Stimulated activated CD8-positive, alpha-beta memory T cell treated with anti-CD3 and anti-CD28 coated beads, Interleukin-2, amount 100 ng/mL, for 48 hours (primary cell): Measurements from ENCODE around the gene MYOT.
"Not testable (repeated sequence)": the region's sequence is repeated elsewhere in the genome, so short reads cannot be mapped to it uniquely, and the experiment has no call there.

Experiments
- DNase-seq, 2 donors: peaks; one replicate each; pipeline ENCODE4 v3.0.0-alpha.2; 2020; ENCODE audit warnings: low read depth in 2 of 2

MYOT gene, protein sequence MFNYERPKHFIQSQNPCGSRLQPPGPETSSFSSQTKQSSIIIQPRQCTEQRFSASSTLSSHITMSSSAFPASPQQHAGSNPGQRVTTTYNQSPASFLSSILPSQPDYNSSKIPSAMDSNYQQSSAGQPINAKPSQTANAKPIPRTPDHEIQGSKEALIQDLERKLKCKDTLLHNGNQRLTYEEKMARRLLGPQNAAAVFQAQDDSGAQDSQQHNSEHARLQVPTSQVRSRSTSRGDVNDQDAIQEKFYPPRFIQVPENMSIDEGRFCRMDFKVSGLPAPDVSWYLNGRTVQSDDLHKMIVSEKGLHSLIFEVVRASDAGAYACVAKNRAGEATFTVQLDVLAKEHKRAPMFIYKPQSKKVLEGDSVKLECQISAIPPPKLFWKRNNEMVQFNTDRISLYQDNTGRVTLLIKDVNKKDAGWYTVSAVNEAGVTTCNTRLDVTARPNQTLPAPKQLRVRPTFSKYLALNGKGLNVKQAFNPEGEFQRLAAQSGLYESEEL

DNA sequence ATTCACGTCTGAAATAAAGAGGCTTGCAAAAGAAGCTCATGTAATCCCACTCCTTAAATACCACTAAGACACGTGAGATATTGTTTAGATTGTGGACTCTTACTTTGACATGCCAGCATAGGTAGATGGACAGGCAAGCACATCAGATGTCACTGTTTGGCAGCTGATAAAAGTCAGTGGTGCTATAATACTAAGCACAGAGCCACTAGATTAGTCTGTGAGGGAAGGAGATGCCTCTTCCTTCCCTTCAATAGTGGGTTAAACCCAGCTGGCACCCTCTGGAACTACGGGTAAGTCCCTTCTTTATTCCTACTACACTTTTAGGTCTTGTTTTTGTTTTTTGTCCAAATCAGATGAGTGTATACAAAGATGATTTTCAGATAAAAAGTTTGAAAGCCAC is at the start of gene MYOT:
Gene MYOT, plus strand, starts transcription at position 197 of the 400 bp plus-strand sequence. CDS start 2,792 bp downstream, outside the sequence.
- DNase-seq, result no peak

DNA sequence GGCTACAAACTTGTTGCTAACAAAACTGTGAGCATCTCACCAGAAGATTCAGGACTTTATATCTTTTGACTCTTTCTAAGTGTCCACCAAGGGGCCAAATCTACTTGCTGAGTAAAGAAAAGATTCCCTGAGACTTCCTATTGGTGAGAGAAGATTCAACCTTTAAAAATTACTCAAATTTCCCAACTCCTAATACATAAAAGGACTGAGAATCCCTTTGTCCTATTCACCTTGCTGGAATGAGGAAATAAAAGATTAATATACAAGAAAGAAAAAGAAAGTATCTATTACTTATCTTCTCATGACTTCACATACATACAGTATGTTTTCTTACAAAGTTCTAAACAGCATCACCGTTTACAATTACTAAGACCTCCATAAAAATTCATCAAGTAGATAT is 47.9 kb upstream of the MYOT start:
- DNase-seq, result no peak

DNA sequence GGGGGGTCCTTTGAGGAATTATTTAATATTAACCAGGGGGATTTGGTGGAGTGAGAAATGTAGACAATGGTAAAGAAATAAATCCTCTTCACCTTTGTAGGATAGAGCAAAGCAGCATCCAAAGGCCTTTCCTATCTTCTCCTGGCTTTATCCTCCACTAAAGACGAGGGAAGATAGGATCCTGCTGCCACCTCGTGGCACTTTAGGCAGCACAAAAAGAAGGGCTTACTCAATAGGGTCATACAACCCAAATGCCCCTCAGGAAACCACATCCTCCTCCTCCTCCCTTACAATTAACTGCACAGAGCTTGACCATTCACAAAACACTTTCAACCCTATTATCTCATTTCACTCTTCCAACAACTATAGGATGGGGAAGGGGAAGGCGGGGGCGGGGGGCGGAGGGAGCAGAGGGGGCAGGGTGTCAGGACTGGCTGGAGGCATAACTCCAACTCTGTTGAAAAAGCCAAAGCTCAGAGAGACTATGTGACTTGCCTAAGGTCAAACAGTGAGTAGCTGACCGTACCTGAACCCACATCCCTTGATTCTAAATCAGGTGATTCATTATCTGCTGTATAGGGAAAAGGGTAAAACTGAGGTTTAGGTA is 45.4 kb upstream of the MYOT start:
- no peak for DNase-seq

DNA sequence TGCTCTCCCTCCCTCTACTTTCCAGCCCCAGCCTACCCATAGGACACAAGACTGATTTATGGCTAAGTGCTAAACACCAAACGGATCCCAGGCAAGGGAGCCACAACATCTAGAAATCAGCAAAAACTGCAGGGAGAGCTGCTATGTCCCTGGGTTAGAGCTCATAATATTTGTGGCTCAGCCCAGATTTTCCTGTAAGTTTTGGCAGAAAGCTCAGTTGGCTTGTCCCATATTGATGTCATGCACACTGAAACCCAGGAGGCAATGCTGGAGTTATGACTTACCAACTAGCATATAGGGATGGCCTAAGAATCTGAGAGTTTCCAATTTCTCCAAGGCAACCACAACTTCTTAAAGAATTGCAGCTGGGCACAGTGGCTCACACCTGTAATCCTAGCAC is 44.7 kb upstream of the MYOT start:
- DNase-seq, result no peak

DNA sequence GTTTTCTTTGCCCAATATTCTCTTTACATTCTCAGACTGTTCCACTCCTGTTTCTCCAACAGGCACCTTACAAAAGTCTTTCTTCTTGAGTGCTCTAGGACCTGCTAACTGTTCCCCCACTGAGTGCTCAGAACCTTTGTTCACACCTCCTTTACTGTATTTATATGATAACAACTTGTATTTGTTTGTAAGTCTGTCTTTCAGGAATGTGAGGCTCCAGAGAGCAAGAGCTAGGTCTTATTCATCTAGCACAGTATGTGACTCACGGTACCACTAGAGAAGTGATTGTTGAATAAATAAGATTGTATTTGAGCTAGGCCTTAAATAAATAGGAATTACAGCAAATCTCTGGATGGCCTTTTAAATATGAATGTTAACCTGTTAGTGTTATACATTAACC is 42.5 kb upstream of the MYOT start:
- no peak for DNase-seq

DNA sequence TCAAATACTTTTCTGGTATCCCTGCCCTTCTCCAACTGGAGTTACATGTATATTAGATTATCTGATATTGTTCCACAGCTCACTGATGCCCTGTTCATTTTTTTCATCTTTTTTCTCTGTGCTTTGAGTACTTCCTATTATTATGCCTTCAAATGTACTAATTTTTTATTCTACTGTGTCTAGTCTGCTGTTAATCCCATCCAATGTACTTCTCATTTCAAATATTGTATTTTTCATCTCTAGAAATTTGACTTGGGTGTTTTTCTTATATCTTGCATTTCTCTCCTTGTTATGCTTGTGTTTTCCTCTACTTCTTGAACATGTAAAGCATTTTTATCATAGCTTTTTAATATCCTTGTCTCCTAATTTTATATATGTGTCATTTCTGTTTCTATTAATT is 41.6 kb upstream of the MYOT start:
- DNase-seq, result no peak

DNA sequence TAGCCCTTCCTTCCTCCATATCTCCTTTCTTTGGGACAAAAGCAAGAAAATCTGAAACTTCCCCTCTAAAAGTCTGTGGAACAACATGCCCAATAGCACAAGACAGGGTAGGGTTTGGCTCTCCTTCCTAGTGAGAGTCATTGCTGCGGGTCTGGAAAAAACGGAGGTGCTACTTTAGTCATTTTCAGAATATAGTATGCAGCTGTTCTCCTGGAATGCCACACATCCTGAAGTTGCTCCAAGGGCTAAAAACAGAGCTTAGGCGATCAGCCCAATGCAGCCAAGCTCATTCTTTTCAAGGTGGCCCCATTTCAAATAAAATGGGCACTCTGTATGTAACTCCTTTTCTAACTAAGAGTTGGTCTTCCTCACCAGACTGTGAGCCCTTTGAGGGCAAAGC is 39.5 kb upstream of the MYOT start:
- DNase-seq, result no peak

DNA sequence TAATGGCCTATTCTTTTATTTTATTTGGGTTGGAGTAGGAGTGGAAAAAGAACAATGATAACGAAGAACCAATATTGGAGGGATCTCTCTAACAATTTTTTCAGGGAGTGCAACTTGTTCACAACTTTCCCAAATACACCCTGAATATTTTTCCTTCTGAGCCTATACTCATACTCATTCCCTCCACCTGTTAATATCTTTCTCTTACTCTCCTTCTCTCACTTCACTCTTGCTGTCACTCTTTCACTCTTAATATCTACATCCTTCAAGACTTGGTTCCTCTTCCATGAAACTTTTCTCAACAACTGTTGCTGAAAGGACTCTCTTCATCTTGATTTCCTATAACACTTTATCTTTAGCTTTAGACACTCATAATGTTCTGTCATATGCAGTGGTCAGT is 39.0 kb upstream of the MYOT start:
- no peak for DNase-seq

DNA sequence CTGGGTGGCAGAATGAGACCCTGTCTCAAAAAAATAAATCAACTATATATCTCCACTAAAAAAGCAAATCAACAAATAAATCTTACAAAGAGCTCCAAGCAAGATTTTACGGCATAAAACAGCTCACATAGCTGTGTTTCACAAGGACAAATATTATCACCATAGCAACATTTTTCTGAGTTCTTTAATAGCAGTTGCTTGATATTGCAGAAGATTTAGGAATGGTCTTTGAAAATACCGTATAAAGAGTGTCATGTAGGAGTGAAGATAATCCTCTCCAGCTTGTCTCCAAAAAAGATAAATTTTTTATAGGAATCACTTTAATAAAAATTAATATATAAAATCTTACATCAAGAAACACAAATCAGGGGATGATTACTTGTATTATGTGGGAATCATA is 36.6 kb upstream of the MYOT start:
- no peak for DNase-seq

DNA sequence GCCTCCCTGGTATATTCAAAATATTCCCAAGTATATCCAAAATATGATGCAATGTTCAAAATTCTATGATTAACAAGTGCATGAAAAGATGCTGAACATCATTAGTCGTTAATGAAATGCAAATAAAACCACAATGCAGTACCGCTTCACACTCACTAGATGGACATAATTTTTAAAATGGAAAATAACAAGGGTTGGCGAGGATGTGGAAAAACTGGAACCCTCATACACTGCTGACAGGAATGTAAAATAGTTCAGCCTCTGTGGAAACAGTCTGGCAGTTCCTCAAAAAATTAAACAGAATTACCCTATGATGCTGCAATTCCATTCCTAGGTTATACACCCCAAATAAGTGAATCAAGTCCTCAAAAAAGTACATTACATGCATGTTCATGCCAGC is 36.1 kb upstream of the MYOT start:
- DNase-seq, result no peak

DNA sequence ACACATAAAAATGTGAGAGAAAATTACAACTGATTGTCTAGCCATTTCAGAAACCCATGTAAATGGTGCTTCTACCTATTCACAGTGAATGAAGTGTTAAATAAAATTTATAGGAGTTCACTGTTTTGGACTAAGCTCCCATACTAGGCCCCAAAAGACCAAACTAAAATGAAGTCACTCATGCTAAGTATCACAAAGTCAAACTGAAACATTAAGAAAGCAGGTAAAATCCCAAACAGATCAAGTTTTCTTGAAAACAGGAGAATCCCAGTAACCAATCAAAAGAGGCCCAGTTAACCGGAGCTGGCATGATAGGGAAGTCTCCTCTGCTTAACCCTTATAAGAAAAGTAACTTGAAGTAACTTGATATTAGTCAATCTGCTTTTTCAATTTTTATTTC is 35.2 kb upstream of the MYOT start:
- DNase-seq, result no peak

DNA sequence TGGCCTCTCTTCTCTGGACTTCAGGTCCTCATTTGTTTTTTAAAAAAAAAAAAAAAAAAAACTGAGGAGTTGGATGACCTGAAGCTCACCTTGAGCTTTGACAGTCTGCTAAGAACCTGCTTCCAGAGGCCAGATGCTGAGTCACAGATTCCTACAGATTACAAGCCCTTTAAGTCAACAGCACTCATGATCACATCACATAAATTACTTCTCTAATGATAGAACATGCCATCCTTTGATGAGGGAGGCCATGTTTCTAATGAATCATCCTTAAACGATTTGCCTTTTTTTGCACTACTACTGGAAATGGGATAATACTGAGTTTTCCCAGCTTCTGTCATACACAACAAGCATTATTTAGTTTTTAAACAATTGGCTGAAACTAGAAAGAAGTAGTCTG is 34.2 kb upstream of the MYOT start:
- no peak for DNase-seq

DNA sequence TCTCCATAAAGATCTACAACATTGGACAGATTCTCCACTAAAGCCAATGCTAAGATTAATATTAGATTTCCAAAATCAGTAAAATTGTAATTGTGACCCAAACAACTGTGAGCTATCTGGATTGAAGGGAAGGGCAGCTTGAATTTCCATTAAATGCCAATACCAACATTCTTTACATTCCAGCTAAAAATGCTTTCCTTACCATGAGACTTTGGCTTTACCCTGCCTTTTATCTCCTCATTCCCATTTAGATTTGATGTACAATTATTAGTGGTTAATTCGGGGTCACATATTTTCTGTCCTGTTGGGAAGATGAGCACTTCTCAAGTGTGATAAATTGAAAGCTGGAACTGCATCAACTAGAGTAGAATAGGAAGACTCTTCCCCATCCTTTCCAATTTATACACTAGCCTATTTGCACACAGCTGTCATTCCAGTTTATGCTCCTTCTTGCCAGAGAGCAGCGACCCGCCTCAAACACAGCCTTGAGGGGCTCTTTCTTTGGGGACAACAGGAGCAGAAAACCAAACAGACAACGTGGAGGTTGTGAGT is 33.1 kb upstream of the MYOT start:
- DNase-seq, result no peak

DNA sequence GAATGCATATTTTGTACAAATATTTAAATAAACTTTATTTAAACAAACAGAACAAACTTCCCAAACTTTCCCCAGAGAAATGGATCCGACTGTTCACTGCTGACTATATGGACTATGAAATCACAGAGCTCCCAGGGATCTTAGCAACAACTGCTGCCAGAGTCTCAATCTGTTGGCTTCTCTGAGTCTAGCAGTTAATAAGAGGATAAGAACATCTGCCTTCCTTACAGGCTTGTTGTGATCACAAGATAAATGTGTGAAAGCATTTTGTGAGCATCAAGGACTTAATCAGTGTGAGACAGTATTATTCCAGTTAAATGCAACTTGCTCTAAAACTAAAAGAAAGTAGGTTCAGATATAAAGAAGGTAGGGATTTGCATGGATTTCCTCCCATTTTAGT is 31.4 kb upstream of the MYOT start:
- DNase-seq, result no peak

DNA sequence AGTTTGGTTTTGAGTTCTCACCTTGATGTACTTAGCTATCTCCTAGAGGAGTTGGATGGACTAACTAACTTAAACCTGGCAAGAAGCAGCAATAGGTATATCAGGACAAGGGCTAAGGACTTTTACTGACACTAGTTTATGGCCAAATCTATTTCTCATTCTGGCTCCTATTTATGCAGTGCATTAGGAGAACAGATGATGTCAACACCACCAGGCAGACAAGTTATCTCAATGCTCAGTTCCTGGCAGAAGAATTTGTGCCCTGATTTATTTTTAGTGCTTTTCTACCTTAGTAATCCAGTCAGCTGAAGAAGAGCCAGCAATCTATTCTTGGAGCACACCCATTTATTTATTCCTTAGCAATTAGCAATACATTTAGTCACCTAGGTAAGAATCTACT is 30.7 kb upstream of the MYOT start:
- DNase-seq, result no peak

DNA sequence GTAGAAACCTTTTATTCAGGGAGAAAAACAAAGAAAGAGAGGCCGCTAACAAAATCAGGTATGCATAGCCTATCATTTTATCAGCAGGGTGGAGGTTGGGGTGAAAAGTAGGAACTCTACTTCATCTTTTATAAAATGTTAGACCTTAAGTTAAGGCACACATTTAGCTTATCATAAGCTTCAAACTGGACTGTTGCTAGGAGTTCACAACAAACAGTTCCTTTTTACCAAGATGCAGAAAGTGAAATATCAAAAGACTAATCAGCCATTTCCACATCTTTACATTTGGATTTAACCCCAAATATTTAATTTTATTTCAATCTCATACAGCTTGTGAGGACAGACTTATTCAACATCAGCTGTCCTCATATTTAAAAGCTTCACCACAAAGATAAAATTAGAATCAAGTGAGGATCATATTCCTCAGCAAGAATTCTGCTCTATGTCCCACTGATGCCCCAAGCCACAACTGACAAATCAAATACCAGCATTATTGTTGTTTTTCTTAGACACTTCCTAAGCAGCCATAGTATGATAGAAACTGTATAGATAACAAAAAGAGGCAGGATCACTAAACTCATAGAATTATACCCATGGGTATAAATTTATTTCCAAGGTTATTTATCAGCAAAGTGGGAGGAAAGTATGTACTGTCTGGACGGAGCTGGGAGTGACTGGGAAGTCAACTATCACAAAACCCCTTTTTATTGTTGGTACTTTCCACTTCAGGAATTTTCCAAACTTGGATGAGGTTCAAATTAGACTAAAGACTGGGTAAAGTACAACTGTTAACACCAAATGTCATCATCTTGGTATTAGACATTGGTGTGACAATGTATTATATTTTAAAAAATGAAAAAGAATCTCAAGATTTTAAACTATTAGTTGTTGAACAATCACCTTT is 29.9 kb upstream of the MYOT start:
- DNase-seq, result no peak

DNA sequence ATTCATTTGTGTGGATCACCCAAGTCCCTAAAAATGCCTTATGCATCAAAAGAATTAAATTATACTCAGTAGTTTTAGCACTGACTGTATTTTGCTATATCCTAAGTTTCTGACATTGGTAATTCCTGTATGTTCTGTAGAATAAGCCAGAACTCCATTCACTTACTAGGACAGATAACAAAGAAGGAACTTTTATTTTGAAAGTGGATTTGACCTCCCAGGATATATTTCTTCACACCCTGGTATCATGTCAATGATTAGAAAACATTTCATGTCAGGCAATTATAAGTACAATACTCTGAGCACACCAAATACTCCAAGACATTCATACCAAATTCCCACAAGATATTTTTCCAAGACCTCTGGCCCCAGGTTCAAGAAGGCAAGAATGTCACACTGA is 28.7 kb upstream of the MYOT start:
- DNase-seq, result no peak

DNA sequence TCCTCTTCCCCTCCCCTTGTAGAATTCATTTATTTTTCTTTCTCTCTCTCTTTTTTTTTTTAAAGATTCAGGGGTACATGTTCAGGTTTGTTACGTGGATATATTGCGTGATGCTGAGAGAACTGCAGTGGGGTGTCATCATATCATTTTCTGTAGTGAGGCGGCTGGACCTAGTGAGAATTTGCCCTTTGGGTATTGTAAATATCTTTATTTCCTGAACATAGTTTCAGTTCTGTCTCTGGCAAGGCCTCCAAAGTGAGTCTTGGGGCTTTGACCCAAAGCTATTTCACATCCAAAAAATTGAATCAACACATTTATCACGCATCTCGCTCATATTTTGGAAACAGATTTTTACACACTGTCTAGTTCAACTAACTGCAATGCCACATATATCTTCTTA is 25.4 kb upstream of the MYOT start:
- DNase-seq, result no peak

DNA sequence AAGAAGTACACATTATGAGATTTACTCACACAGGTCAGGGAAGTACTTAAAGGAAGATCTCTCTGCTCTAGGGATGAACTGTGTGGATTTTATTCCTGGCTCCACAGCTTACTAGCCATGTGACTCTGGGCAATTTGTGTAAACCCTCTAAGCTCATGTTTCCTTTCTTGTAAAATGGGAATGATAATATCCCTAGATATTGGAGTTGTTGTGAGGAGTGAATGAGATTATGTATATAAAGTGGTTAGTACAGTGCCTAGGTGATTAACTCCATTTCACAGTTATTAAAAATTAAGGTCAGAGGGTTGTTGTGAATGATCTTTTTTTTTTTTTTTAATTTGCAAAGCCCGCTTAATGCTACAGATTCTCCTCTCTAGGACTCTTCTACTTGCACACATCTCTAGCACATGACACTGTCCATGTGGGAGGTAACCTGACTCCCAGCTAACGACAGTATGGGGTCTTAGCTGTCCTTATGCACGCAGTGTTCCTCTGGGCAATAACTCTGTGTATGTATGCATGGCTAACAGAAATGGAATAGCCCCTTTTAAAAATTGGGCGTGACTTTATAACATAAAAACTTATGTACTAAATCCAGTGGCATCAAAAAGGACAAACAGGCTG is 23.9 kb upstream of the MYOT start:
- DNase-seq, result no peak

DNA sequence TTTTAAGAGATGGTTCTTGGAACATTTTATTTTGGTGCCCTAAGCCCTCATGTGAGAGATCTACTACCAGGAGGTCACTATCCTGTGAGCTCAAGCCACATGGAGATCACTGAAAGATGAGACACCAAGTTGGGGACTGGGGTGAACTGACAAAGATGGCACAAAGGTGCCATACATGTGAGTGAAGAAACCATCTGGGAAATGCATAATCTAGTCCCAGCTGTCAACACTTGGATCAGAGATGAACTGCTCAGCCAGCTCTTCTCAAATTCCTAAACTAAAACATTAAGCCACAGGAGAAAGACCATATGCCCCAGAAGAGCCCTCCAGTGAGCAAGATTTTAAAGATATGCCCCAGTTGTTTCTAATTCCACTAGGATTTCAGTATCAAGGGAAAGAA is 22.2 kb upstream of the MYOT start:
- no peak for DNase-seq

DNA sequence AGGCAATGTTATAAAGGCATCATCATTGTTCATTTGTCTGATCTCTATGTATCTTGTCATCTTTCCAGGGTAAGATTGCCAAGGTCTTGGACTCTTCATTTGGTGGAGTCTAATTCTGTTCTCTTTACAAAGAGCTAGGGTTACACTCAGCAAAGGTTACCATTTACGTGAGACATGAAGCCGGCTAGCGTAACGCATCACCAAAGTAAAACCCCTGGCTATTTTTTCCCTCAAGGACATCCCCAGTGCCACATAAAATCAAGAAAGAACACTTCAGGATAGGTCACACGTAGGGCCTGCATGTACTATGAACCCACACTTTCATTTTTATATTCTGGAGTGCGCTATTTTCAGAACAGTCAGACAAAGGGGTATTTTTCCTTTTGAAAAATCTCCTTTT is 20.0 kb upstream of the MYOT start:
- no peak for DNase-seq

DNA sequence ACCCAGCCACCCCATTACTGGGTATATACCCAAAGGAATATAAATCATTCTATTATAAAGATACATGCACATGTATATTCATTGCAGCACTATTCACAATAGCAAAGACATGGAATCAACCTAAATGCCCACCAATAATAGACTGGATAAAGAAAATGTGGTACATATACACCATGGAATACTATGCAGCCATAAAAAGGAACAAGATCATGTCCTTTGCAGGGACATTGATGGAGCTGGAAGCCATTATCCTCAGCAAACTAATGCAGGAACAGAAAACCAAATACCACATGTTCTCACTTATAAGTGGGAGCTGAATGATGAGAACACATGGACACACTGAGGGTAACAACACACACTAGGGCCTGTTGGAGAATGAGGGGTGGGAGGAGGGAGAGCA is 14.5 kb upstream of the MYOT start:
- not testable (repeated sequence) for DNase-seq
